Heart left ventricle (tissue), 16 donors: ENCODE results near the gene PACS1. TPM values are rescaled to one million over a fixed set of nuclear protein-coding genes. Genes with fewer than 3 reads are reported as not detected.
A peak's percentile ranks its signal among the peaks of the same experiment; 100 is the strongest.

Experiments
- ATAC-seq, 4 donors: fragments of 200-7000 bp; cut with Tn5 transposase; one replicate each; pipeline ENCODE4 v1.9.1; 2020 to 2022; ENCODE audit warnings: moderate library complexity in 4 of 4, mild to moderate bottlenecking in 3 of 4, moderate number of reproducible peaks in 1 of 4
- DNase-seq, 5 donors: peaks; one replicate each; pipeline ENCODE4 v3.0.0-alpha.2; 2020
- H3K27ac ChIP-seq, 12 donors: fragments of 200-600 bp; sonication (generic) in 4 of 12; one replicate each; pipeline versions ENCODE4 v1.5.0 to v1.8.0; 2016 to 2022; ENCODE audit warnings: mild to moderate bottlenecking in 2 of 12
- H3K27me3 ChIP-seq, 9 donors: fragments of 200-600 bp; sonication (generic) in 2 of 9; one replicate each; pipeline versions ENCODE4 v1.5.1 to v1.8.0; 2016 to 2022; ENCODE audit warnings: mild to moderate bottlenecking in 3 of 9
- H3K36me3 ChIP-seq, 9 donors: fragments of 200-600 bp; sonication (generic) in 2 of 9; one replicate each; pipeline versions ENCODE4 v1.5.0 to v1.8.0; 2018 to 2022; ENCODE audit warnings: mild to moderate bottlenecking in 2 of 9
- H3K4me1 ChIP-seq, 12 donors: fragments of 200-600 bp; sonication (generic) in 4 of 12; one replicate each; pipeline versions ENCODE4 v1.5.0 to v1.8.0; 2016 to 2022; ENCODE audit warnings: mild to moderate bottlenecking in 3 of 12
- H3K4me3 ChIP-seq, 12 donors: fragments of 200-600 bp; sonication (generic) in 4 of 12; one replicate each; pipeline versions ENCODE4 v1.5.0 to v1.8.0; 2017 to 2022; ENCODE audit warnings: mild to moderate bottlenecking in 9 of 12, moderate library complexity in 4 of 12
- H3K9me3 ChIP-seq, 12 donors: fragments of 200-600 bp; sonication (generic) in 4 of 12; one replicate each; pipeline versions ENCODE4 v1.5.0 to v1.8.0; 2016 to 2022; ENCODE audit warnings: mild to moderate bottlenecking in 1 of 12
- POLR2A ChIP-seq, 2 donors: fragments of 450-650 bp; IDR thresholded peaks; one replicate each; pipeline ENCODE4 v1.6.1; 2017; ENCODE audit warnings: antibody characterized with exemption in 2 of 2, mild to moderate bottlenecking in 2 of 2, moderate library complexity in 2 of 2
- WGBS, 4 donors: extraction: QIAGEN DNeasy Blood & Tissue Kit in 2 of 4; methylation state at CpG; one replicate each; pipeline versions ENCODE4 v1.1.5 to v1.1.7; 2013 to 2018; 5-methylcytosine and 5-hydroxymethylcytosine counted together
- intact Hi-C, 10 donors: fragments of 100-400 bp; cut with DNase I; formaldehyde crosslinking; loops; one replicate each; pipeline versions ENCODE4 v1.11.1 to v1.14.2; 2022
- polyA plus RNA-seq, 2 donors: library from polyadenylated mRNA; stranded (reverse); fragments of 200-250 nt; gene quantifications; one replicate each; pipeline ENCODE4 v1.2.3, GENCODE V29; 2013
- total RNA-seq, 9 donors: library from RNA; depleted of rRNA in 2 of 9; stranded (reverse); fragments of >200 nt in 2 of 9; fragmentation: NEBNext Ultra II Directional in 3 of 9; extraction: Animal tissue kit (Norgen Biotek cat#: 25700) in 3 of 9; gene quantifications; one replicate each; pipeline versions ENCODE4 v1.1.0 to v1.2.4, GENCODE V29; 2016 to 2023
- TF ChIP-seq, protein P1 (sequence below), 12 donors: fragments of 200-600 bp; sonication (generic) in 4 of 12; IDR thresholded peaks; one replicate each; pipeline versions ENCODE4 v1.5.0 to v1.8.0; 2018 to 2022; ENCODE audit warnings: antibody characterized with exemption in 12 of 12, mild to moderate bottlenecking in 5 of 12
- donor health status: ischemic (EF 13 %, LVEDD 7.1; RV severe dilation, severe dysfunction).
- donor health status: healthy with polysubstance abuse.
- donor health status: DM: no; HTN: yes; CAD: no.
- donor health status: DM: no; HTN: no; CAD: no.
- donor health status: ischemic (EF 25% LVEDD 6.9; RV normal size, moderate dysfunction).
- donor health status: ischemic (EF 25% LVEDD 5.7; RV mildly dilated, moderate dysfunction).
- donor health status: healthy.
- donor health status: DM: yes; HTN: yes; CAD: no.
- donor health status: ischemic (EF 35%, LVEDD 5.7; RV mildly dilated, moderate dysfunction).
- donor health status: nonischemic (EF 11% LVEDD 7.7; RV severe dilation, severe dysfunction).
- donor health status: DM: yes; HTN: yes; CAD: no.
- donor health status: PGD.
- donor health status: ischemic (EF 29% LVEDD 5.4; RV normal size, mild dysfunction).
- donor health status: nonischemic (EF 23%, LVEDD 6.1; RV moderate dilation, normal function).

PACS1 gene
- total and polyA plus RNA-seq, 11 donors = 30.6 to 151 (median 89.8) TPM

DNA sequence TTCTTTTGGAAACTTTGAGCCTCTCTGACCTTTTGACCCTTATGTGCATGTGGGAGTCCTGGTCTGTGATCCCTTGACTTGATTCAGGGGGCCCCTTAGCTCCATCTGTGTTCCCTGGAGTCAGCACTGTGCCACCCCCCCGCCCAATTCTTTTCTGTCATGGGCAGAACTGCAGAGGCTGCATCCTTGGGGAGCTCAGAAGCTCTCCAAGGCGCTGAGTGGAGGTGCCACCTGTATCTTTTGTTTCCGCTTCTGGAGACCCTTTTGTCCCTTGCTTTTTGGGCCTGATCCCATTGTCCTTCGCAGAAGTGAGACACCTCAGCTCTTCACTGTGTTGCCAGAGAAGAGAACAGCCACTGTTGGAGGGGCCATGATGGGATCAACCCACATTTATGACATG is 2.4 kb upstream of the PACS1 start:
- Histone ChIP-seq H3K36me3 (peaks cover 0 to 69% (median 59%) of the 10 kb centered on the region in 9 donors), H3K4me3 (no peak overlapping the region), H3K27ac (peak overlapping the region in 10 of 12 donors; percentile 95 to 100 (median 100)), H3K4me1 (peaks cover 0 to 53% (median 33%) of the 10 kb centered on the region in 12 donors), H3K9me3 (no peaks in the 10 kb centered on the region), H3K27me3 (no peaks in the 10 kb centered on the region)
- ATAC-seq = no peak
- no peak for DNase-seq
- TF ChIP-seq POLR2A (IDR thresholded peaks at IDR 0.05) = no peak
- TF ChIP-seq, protein P1, sequence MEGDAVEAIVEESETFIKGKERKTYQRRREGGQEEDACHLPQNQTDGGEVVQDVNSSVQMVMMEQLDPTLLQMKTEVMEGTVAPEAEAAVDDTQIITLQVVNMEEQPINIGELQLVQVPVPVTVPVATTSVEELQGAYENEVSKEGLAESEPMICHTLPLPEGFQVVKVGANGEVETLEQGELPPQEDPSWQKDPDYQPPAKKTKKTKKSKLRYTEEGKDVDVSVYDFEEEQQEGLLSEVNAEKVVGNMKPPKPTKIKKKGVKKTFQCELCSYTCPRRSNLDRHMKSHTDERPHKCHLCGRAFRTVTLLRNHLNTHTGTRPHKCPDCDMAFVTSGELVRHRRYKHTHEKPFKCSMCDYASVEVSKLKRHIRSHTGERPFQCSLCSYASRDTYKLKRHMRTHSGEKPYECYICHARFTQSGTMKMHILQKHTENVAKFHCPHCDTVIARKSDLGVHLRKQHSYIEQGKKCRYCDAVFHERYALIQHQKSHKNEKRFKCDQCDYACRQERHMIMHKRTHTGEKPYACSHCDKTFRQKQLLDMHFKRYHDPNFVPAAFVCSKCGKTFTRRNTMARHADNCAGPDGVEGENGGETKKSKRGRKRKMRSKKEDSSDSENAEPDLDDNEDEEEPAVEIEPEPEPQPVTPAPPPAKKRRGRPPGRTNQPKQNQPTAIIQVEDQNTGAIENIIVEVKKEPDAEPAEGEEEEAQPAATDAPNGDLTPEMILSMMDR (IDR thresholded peaks at IDR 0.05) = no peak
- 85 to 99% (median 96%) methylated on average over 4 of the region's 4 CpGs for WGBS, 4 donors
- intact Hi-C loops = loop anchor here in 4 of 10 donors (1.0 to 5.0 kb wide), 3 partner anchors 15 to 65 kb away; partner anchors contain the start of gene SF3B2 (in 2 of the 4)

DNA sequence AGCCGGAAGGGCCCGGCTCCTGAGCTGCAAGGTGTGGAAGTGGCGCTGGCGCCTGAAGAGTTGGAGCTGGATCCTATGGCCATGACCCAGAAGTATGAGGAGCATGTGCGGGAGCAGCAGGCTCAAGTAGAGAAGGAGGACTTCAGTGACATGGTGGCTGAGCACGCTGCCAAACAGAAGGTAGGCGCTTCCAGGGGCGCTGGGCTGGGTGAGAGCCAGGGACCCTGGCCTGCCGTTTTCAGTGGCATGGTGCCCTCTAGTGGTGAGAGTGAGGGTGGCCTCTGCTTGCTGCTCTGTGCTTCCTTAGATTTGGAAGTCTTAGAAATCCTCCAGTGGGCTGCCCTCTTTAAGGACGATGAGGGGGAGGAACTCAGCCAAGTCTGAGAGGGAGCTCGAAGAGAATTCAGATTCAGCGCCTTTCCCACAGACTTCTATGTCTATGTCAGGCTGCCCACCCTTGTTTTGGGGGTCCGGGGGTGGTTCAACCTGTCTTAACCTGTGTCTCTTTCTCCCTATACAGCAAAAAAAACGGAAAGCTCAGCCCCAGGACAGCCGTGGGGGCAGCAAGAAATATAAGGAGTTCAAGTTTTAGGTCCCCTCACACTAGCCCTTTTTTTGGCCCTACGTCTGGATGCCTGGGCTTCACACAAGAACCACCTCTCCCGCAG is 1.8 kb upstream of the PACS1 start:
- H3K36me3 ChIP-seq = peaks cover 0 to 69% (median 56%) of the 10 kb centered on the region in 9 donors
- 39 to 48% (median 42%) methylated on average over 15 to 17 of the region's 17 CpGs for WGBS, 4 donors
- intact Hi-C loops = loop anchor here in 4 of 10 donors (1.0 to 5.0 kb wide), 3 partner anchors 15 to 64 kb away; partner anchors contain the start of gene SF3B2 (in 2 of the 4)
- H3K9me3 ChIP-seq = no peaks in the 10 kb centered on the region
- H3K27ac ChIP-seq = peak overlapping the region; percentile 93 to 100 (median 99)
- DNase-seq (peak; percentile 70 to 83 (median 76)), ATAC-seq (peak; percentile 15 to 59 (median 40))
- H3K4me3 ChIP-seq = peak overlapping the region in 1 of 12 donors; percentile 93
- peaks cover 0 to 59% (median 34%) of the 10 kb centered on the region in 12 donors for H3K4me1 ChIP-seq
- TF ChIP-seq, protein P1 (IDR thresholded peaks at IDR 0.05) = peak; percentile 85 to 95 (median 89)
- TF ChIP-seq POLR2A (IDR thresholded peaks at IDR 0.05) = no peak
- H3K27me3 ChIP-seq = no peaks in the 10 kb centered on the region

DNA sequence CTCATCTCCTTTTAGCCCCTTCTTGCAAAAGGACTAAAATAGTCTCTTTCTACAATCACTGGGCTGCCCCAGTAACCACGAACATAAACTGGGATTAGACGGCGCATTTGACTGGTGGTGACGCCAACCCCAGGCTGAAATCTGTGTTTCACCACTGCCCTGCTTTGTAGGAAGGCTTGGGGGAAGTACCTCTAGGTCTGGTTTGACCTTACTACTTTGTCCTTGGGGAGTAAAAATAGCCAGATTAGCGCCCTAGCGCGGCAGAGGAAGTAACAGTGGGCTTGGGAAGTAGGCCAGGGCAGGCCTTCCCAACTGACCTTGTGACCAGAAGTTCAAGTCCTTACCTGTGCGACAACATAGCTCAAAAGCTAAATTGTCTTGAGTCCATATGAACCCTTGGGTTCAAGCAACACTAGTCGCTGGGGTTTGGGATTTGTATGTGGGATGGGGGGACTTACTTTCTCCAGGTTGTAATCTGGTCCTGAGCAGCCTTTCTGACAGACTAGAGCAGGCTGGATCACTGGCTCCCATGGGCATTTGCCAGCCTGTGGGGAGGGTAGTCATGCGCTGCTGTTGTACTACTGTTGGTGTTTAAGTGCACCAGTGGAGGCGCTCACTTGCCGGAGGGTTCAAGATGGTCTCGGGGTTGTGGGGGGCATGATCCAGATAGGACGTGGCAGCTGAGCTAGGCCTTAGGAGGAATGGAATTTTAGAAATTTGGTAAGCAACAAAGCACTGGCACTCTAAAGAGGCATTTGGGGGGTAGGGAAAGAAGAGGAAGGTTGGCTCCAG is 953 bp upstream of the PACS1 start:
- Histone ChIP-seq H3K4me3 (peak overlapping the region; percentile 36 to 99 (median 92)), H3K9me3 (no peaks in the 10 kb centered on the region), H3K27ac (peak overlapping the region; percentile 93 to 100 (median 99)), H3K36me3 (peaks cover 0 to 68% (median 53%) of the 10 kb centered on the region in 9 donors), H3K4me1 (peaks cover 0 to 61% (median 34%) of the 10 kb centered on the region in 12 donors), H3K27me3 (no peaks in the 10 kb centered on the region)
- no peak for TF ChIP-seq POLR2A (IDR thresholded peaks at IDR 0.05)
- TF ChIP-seq, protein P1 (IDR thresholded peaks at IDR 0.05) = peak in 1 of 12 donors; percentile 9
- DNase-seq (peak in 4 of 5 donors; percentile 63 to 76 (median 69)), ATAC-seq (peak; percentile 38 to 76 (median 58))
- WGBS, 4 donors = 24 to 28% (median 26%) methylated on average over 14 of the region's 14 CpGs
- intact Hi-C loops = loop anchor here in 4 of 10 donors (1.0 to 5.0 kb wide), 3 partner anchors 16 to 63 kb away; partner anchors contain the start of gene SF3B2 (in 2 of the 4)
